A549 (cell line): ENCODE data around the gene SLC45A3.

Source experiments
- CTCF ChIP-seq: fragments of >200 bp; sonication (Bioruptor Twin); formaldehyde crosslinking; IDR thresholded peaks from 3 replicates; pipeline ENCODE4 v1.5.1; 2016
- EP300 ChIP-seq, 2 experiments: fragments of >200 bp; sonication (Bioruptor Twin); formaldehyde crosslinking; IDR thresholded peaks; 2 replicates in 1 of 2; 3 replicates in 1 of 2; pipeline ENCODE4 v1.6.1; 2016 to 2017
- MAX ChIP-seq: IDR thresholded peaks from 2 replicates; pipeline ENCODE4 v1.6.1; 2012
- NFE2L2 ChIP-seq: fragments of 150-350 bp; conservative IDR thresholded peaks from 2 replicates; pipeline ENCODE4 v1.6.1; 2014; ENCODE audit warnings: low read length
- POLR2A ChIP-seq: IDR thresholded peaks from 2 replicates; pipeline ENCODE4 v1.6.1; 2012; ENCODE audit warnings: mild to moderate bottlenecking, low read length
- POLR2AphosphoS2 ChIP-seq: conservative IDR thresholded peaks from 2 replicates; pipeline ENCODE4 v1.6.1; 2012; ENCODE audit warnings: low read length, improper control_type of control experiment, inconsistent platforms
- RCOR1 ChIP-seq: fragments of 150-350 bp; IDR thresholded peaks from 2 replicates; pipeline ENCODE4 v1.6.1; 2014; ENCODE audit warnings: antibody characterized with exemption, low read length, low read depth
- RFX5 ChIP-seq: fragments of 450-650 bp; IDR thresholded peaks from 2 replicates; pipeline ENCODE4 v1.7.1; 2014; ENCODE audit warnings: antibody characterized with exemption, mild to moderate bottlenecking, moderate library complexity

- TF ChIP-seq NFE2L2 = no peak
- no peak for TF ChIP-seq CTCF
- no peak for TF ChIP-seq MAX
- TF ChIP-seq POLR2A = no peak
- no peak for TF ChIP-seq RCOR1
- TF ChIP-seq POLR2AphosphoS2 = no peak
- TF ChIP-seq EP300 (IDR thresholded peaks at IDR 0.05) = no peak
- TF ChIP-seq RFX5 = no peak
Measured at GRCh38 chr1:205615789-205616188, 64.5 kb downstream of the SLC45A3 start.
